ENCODE data around the gene TMEM132D. TPM values are rescaled to one million over a fixed set of nuclear protein-coding genes. Genes with fewer than 3 reads are reported as not detected.

TMEM132D gene
- total and polyA plus RNA-seq, 2 donors (not counting 3 experiments of a cell fraction or from before 2014, with no cell fraction given) = not detected

DNA sequence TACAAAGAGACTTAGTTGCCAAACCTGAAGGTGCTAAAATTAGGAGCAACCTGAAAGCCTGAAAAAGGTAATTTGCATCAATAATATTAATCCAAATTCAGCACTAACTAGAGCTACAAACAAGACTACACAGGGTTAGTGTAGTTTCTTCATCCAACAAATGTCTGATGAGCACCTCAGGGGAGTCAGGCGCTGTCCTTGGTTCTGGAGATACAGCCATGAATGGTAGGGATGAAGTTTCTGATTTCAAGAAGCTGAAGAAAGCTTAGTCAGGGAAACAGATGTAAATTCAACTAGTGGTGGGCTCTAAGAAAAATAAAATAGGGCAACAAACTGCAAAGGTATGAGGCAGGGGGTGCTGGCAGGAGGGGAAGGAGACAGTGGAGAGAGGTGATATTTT is 784.3 kb downstream of the TMEM132D start:
- Histone ChIP-seq H4K20me1 (replicated peaks; ENCODE audit: control insufficient read depth, extremely low read depth, insufficient read depth, low read length) (no peaks in the 10 kb centered on the region), H3K4me2 (ENCODE audit: insufficient read depth, low read length) (no peak overlapping the region), H3K79me2 (ENCODE audit: control insufficient read depth, insufficient read depth, low read length) (no peaks in the 10 kb centered on the region), H2AFZ (ENCODE audit: low read depth, low read length) (no peak overlapping the region), H3K4me3 (replicated peaks in 1 of 3; ENCODE audit: insufficient read depth in 1 of 3, low read depth in 1 of 3, low read length in 3 of 3) (no peak overlapping the region), H3K9ac (replicated peaks; ENCODE audit: extremely low read depth, insufficient read depth, low read length) (no peak overlapping the region), H3K27ac (ENCODE audit: insufficient read depth, low read depth, low read length) (no peak overlapping the region), H3K36me3 (ENCODE audit: control insufficient read depth in 2 of 2, extremely low read depth in 1 of 2, insufficient read depth in 2 of 2, low read length in 2 of 2) (no peaks in the 10 kb centered on the region), H3K27me3 (ENCODE audit: control insufficient read depth in 2 of 2, insufficient read depth in 2 of 2, low read length in 2 of 2) (no peaks in the 10 kb centered on the region), H3K9me1 (replicated peaks; ENCODE audit: control insufficient read depth, extremely low read depth, insufficient read depth, low read length) (no peaks in the 10 kb centered on the region), H3K9me3 (replicated peaks; ENCODE audit: control insufficient read depth, insufficient read depth, low read length) (peaks cover 8% of the 10 kb centered on the region), H3K4me1 (ENCODE audit: control insufficient read depth, extremely low read depth, insufficient read depth, low read length) (no peaks in the 10 kb centered on the region)
- FAIRE-seq = no peak
- ChIA-PET CTCF (no interaction called here), POLR2A (no interaction called here)
- intact Hi-C loops (cut with micrococcal nuclease) (no loop called here), dilution Hi-C loops (cut with MboI; ENCODE audit: extremely low pct_ligation_motif_present, low sequenced_read_pairs) (no loop called here)
- no TSS peak for BruUV-seq (replicated peaks)
- DNase-seq (ENCODE audit: low read depth, low spot score) = no peak
- TF ChIP-seq POLR2A (IDR thresholded peaks at IDR 0.05; ENCODE audit: low read depth, low read length) (no peak), JUN (IDR thresholded peaks at IDR 0.05; ENCODE audit: borderline replicate concordance, insufficient read depth, insufficient read length, low read depth) (no peak), FOS (IDR thresholded peaks at IDR 0.05; ENCODE audit: borderline replicate concordance, insufficient read depth, low read length) (no peak), POLR2AphosphoS5 (IDR thresholded peaks at IDR 0.05; ENCODE audit: insufficient read depth, low read depth, low read length) (no peak), GATA2 (IDR thresholded peaks at IDR 0.05; ENCODE audit: insufficient read depth, insufficient read length, low read depth, low read length) (no peak), MYC (IDR thresholded peaks at IDR 0.05; ENCODE audit: low read depth, low read length) (no peak), EZH2 (IDR thresholded peaks at IDR 0.05; ENCODE audit: borderline replicate concordance, low read depth, low read length, severe bottlenecking) (no peak)
- TF ChIP-seq, protein P1, sequence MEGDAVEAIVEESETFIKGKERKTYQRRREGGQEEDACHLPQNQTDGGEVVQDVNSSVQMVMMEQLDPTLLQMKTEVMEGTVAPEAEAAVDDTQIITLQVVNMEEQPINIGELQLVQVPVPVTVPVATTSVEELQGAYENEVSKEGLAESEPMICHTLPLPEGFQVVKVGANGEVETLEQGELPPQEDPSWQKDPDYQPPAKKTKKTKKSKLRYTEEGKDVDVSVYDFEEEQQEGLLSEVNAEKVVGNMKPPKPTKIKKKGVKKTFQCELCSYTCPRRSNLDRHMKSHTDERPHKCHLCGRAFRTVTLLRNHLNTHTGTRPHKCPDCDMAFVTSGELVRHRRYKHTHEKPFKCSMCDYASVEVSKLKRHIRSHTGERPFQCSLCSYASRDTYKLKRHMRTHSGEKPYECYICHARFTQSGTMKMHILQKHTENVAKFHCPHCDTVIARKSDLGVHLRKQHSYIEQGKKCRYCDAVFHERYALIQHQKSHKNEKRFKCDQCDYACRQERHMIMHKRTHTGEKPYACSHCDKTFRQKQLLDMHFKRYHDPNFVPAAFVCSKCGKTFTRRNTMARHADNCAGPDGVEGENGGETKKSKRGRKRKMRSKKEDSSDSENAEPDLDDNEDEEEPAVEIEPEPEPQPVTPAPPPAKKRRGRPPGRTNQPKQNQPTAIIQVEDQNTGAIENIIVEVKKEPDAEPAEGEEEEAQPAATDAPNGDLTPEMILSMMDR (IDR thresholded peaks at IDR 0.05; ENCODE audit: extremely low read depth in 1 of 2, insufficient read depth in 1 of 2, low read depth in 1 of 2, low read length in 2 of 2) = no peak
